ENCODE measurements around the gene BMF.
A peak's percentile ranks its signal among the peaks of the same experiment; 100 is the strongest.

The BMF gene

GRCh38 chr15:40038275-40038637 lies 70.4 kb downstream of the BMF start:
- H3K4me3 Mint-ChIP-seq = peak overlapping the region; percentile 98 to 100 (median 99)
- TF ChIP-seq, protein P1, sequence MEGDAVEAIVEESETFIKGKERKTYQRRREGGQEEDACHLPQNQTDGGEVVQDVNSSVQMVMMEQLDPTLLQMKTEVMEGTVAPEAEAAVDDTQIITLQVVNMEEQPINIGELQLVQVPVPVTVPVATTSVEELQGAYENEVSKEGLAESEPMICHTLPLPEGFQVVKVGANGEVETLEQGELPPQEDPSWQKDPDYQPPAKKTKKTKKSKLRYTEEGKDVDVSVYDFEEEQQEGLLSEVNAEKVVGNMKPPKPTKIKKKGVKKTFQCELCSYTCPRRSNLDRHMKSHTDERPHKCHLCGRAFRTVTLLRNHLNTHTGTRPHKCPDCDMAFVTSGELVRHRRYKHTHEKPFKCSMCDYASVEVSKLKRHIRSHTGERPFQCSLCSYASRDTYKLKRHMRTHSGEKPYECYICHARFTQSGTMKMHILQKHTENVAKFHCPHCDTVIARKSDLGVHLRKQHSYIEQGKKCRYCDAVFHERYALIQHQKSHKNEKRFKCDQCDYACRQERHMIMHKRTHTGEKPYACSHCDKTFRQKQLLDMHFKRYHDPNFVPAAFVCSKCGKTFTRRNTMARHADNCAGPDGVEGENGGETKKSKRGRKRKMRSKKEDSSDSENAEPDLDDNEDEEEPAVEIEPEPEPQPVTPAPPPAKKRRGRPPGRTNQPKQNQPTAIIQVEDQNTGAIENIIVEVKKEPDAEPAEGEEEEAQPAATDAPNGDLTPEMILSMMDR (IDR thresholded peaks at IDR 0.05; ENCODE audit: unreplicated experiment in 3 of 3) = no peak

More at GRCh38 chr15:40038275-40038637, 70.4 kb downstream of the BMF start:
- H3K9me3 Mint-ChIP-seq = no peaks in the 10 kb centered on the region
- peak overlapping the region; percentile 98 to 100 (median 99) for H3K27ac Mint-ChIP-seq
- no peaks in the 10 kb centered on the region for H3K27me3 Mint-ChIP-seq (ENCODE audit: low read depth)
- peaks cover 35% of the 10 kb centered on the region for H3K36me3 Mint-ChIP-seq (ENCODE audit: low read depth)
- H3K4me1 Mint-ChIP-seq = peaks cover 51% of the 10 kb centered on the region

All from nephron (organoid).